WTC11 (cell line): Measurements from ENCODE around the gene ANKRD30B. TPM values are rescaled to one million over a fixed set of nuclear protein-coding genes. Genes with fewer than 3 reads are reported as not detected.
"Not testable (repeated sequence)": the region's sequence is repeated elsewhere in the genome, so short reads cannot be mapped to it uniquely, and the experiment has no call there.

Experiments used
- ATAC-seq: fragments of 200-7000 bp; cut with Tn5 transposase; 2 replicates; pipeline ENCODE4 v1.10.0; 2021; ENCODE audit warnings: mild to moderate bottlenecking, moderate library complexity
- CTCF ChIA-PET: fragments of 300-600 bp; sonication (Branson Sonifier 250); formaldehyde crosslinking; loops from one replicate; lab custom pipeline; 2021; ENCODE audit warnings: antibody characterized with exemption; lab: Charles Lee
- POLR2A ChIA-PET: fragments of 350-600 bp; sonication (Branson Sonifier 250); formaldehyde crosslinking; loops from one replicate; lab custom pipeline; 2021; ENCODE audit warnings: antibody characterized with exemption; lab: Charles Lee
- DNase-seq: peaks from one replicate; pipeline ENCODE4 v3.0.0; 2021; ENCODE audit warnings: low spot score
- H3K27ac Mint-ChIP-seq: 2 replicates; pipeline ENCODE4 v1.8.0; 2021; ENCODE audit warnings: mixed read lengths
- H3K27me3 Mint-ChIP-seq: 2 replicates; pipeline ENCODE4 v1.8.0; 2021; ENCODE audit warnings: low read depth, mild to moderate bottlenecking, moderate library complexity, mixed read lengths
- H3K36me3 Mint-ChIP-seq: 2 replicates; pipeline ENCODE4 v1.8.0; 2021; ENCODE audit warnings: mixed read lengths
- H3K4me1 Mint-ChIP-seq: 2 replicates; pipeline ENCODE4 v1.8.0; 2022; ENCODE audit warnings: mixed read lengths
- H3K4me3 Mint-ChIP-seq: 2 replicates; pipeline ENCODE4 v1.8.0; 2021; ENCODE audit warnings: mild to moderate bottlenecking, moderate library complexity, mixed read lengths
- H3K9me3 Mint-ChIP-seq: 2 replicates; pipeline ENCODE4 v1.8.0; 2021; ENCODE audit warnings: mixed read lengths
- CREM ChIP-seq: sonication (generic); formaldehyde crosslinking; IDR thresholded peaks from 2 replicates; pipeline ENCODE4 v1.8.1; 2022; ENCODE audit warnings: mild to moderate bottlenecking, missing genetic modification reagents, moderate library complexity
- EMX1 ChIP-seq: fragments of 250-450 bp; sonication (Bioruptor Pico); IDR thresholded peaks from 2 replicates; pipeline ENCODE4 v1.8.0; 2021; ENCODE audit warnings: mild to moderate bottlenecking
- GABPB1 ChIP-seq: sonication (generic); formaldehyde crosslinking; IDR thresholded peaks from 2 replicates; pipeline ENCODE4 v1.8.1; 2023; ENCODE audit warnings: mild to moderate bottlenecking, missing genetic modification reagents
- GRHL2 ChIP-seq: fragments of 250-450 bp; sonication (Bioruptor Pico); IDR thresholded peaks from 2 replicates; pipeline ENCODE4 v1.8.0; 2022; ENCODE audit warnings: mild to moderate bottlenecking, moderate library complexity; ENCODE audit not compliant: insufficient replicate concordance, severe bottlenecking
- JUN ChIP-seq: sonication (generic); formaldehyde crosslinking; IDR thresholded peaks from 2 replicates; pipeline ENCODE4 v1.8.0; 2023; ENCODE audit warnings: mild to moderate bottlenecking, missing genetic modification reagents
- MXD4 ChIP-seq: fragments of 250-450 bp; sonication (Bioruptor Pico); IDR thresholded peaks from 2 replicates; pipeline ENCODE4 v1.8.0; 2021; ENCODE audit warnings: mild to moderate bottlenecking, moderate library complexity, borderline replicate concordance
- RORB ChIP-seq: fragments of 250-450 bp; sonication (Bioruptor Pico); IDR thresholded peaks from 2 replicates; pipeline ENCODE4 v1.9.0; 2021; ENCODE audit warnings: mild to moderate bottlenecking
- TCF7 ChIP-seq: sonication (generic); formaldehyde crosslinking; IDR thresholded peaks from 2 replicates; pipeline ENCODE4 v1.8.0; 2022; ENCODE audit warnings: mild to moderate bottlenecking, low read depth, missing genetic modification reagents, moderate library complexity
- ZNF232 ChIP-seq: sonication (generic); formaldehyde crosslinking; IDR thresholded peaks from 2 replicates; pipeline ENCODE4 v1.8.0; 2022; ENCODE audit warnings: mild to moderate bottlenecking, missing genetic modification reagents
- ZNF317 ChIP-seq: sonication (generic); formaldehyde crosslinking; IDR thresholded peaks from 2 replicates; pipeline ENCODE4 v1.8.1; 2023; ENCODE audit warnings: low read depth, mild to moderate bottlenecking, moderate library complexity, missing genetic modification reagents, borderline replicate concordance
- ZNF671 ChIP-seq: fragments of 250-450 bp; sonication (Bioruptor Pico); IDR thresholded peaks from 2 replicates; pipeline ENCODE4 v1.8.0; 2021; ENCODE audit warnings: mild to moderate bottlenecking
- microRNA-seq: library from miRNA; unstranded; fragments of <30 nt; microRNA quantifications from one replicate; pipeline ENCODE4 v1.2.0, GENCODE V29; 2022; ENCODE audit warnings: borderline number of aligned reads
- total RNA-seq: library from RNA; stranded (reverse); gene quantifications from 3 replicates; pipeline ENCODE4 v1.2.3, GENCODE V29; 2021
- TF ChIP-seq, protein P1 (sequence below): sonication (generic); formaldehyde crosslinking; IDR thresholded peaks from 2 replicates; pipeline ENCODE4 v1.8.0; 2022; ENCODE audit warnings: missing genetic modification reagents
- TF ChIP-seq, protein P2 (sequence below): sonication (generic); formaldehyde crosslinking; IDR thresholded peaks from 2 replicates; pipeline ENCODE4 v1.8.1; 2023; ENCODE audit warnings: mild to moderate bottlenecking, missing genetic modification reagents, moderate library complexity
- TF ChIP-seq, protein P3 (sequence below): fragments of 250-450 bp; sonication (Bioruptor Pico); IDR thresholded peaks from 2 replicates; pipeline ENCODE4 v1.9.0; 2021; ENCODE audit warnings: moderate library complexity, mild to moderate bottlenecking, inconsistent platforms, borderline replicate concordance
- TF ChIP-seq, protein P4 (sequence below): sonication (generic); formaldehyde crosslinking; IDR thresholded peaks from 2 replicates; pipeline ENCODE4 v1.8.1; 2022; ENCODE audit warnings: missing genetic modification reagents, borderline replicate concordance
- TF ChIP-seq, protein P5 (sequence below): fragments of 250-450 bp; sonication (Bioruptor Pico); IDR thresholded peaks from 2 replicates; pipeline ENCODE4 v2.1.2; 2022; ENCODE audit warnings: mild to moderate bottlenecking, moderate library complexity

The ANKRD30B gene
- total RNA-seq, 1 experiment from 2014 or later, result not detected

DNA sequence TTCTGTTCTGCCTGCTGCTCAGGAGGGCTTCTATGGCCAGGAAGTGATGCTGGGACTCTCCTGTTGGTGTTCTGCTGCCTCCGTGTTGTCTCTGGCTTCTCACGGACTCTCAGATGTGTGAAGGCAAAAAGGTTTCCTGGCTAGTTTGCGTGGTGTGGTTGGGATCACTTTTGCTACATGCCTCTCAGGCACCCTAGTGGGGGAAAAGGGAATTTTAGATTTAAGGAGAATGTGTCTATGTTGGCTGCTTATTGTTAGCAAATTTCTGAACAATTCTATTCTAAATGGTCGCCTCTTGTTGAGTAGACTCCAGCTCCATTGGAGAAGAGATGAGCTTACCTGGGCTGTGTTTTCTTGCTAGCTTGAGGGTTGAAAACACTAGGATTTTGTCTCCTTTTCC is 120.9 kb downstream of the ANKRD30B start:
- H3K9me3 Mint-ChIP-seq, result peaks cover 31% of the 10 kb centered on the region

DNA sequence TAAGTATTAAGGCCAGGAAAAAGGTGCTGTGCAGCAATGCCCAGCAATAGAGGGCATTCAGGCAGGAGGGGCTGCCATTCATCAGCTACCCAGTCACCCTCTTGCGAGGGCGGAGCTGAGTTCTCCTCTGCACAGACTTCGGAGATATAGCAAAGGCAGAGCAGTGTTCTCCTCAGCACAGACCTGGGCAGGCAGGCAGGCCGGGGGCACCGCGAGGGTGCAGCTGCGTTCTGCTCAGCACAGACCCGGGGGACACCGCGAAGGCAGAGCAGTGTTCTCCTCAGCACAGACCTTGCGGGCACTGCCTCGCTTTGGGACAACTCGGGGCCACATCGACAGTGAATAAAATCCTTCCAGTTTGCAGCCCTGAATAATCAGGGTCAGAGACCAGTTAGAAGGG is 130.9 kb downstream of the ANKRD30B start:
- Mint-ChIP-seq H3K9me3 (peaks cover 52% of the 10 kb centered on the region), H3K36me3 (peaks cover 28% of the 10 kb centered on the region)
- H3K27me3 Mint-ChIP-seq, H3K4me1 Mint-ChIP-seq, CTCF ChIA-PET, POLR2A ChIA-PET, H3K27ac Mint-ChIP-seq, H3K4me3 Mint-ChIP-seq, ATAC-seq, DNase-seq: not testable (repeated sequence)

More for the DNA sequence above, 120.9 kb downstream of the ANKRD30B start:
- POLR2A ChIA-PET, H3K27ac Mint-ChIP-seq, H3K4me3 Mint-ChIP-seq, DNase-seq, H3K4me1 Mint-ChIP-seq, H3K27me3 Mint-ChIP-seq, CTCF ChIA-PET, ATAC-seq: not testable (repeated sequence)
- H3K36me3 Mint-ChIP-seq, result peaks cover 33% of the 10 kb centered on the region

DNA sequence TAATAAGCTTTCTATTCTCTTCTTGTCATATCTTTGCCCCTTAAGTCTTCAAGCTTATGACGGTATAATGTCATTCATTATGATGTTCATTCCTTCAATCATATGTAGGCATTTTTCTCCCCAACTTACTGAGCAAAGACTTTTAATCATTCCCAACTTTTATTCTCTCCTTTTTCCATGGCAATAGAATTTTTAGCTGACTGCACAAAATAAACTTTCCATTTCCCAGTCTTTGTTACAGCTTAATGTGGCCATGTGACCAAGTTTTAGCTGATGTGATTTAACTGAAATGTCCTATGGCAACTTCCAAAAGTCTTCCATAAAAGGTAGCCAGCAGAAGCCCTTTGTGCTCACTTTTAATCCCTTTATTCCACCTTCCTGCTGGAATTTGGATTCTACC is 152.5 kb downstream of the ANKRD30B start:
- TF ChIP-seq, protein P1, sequence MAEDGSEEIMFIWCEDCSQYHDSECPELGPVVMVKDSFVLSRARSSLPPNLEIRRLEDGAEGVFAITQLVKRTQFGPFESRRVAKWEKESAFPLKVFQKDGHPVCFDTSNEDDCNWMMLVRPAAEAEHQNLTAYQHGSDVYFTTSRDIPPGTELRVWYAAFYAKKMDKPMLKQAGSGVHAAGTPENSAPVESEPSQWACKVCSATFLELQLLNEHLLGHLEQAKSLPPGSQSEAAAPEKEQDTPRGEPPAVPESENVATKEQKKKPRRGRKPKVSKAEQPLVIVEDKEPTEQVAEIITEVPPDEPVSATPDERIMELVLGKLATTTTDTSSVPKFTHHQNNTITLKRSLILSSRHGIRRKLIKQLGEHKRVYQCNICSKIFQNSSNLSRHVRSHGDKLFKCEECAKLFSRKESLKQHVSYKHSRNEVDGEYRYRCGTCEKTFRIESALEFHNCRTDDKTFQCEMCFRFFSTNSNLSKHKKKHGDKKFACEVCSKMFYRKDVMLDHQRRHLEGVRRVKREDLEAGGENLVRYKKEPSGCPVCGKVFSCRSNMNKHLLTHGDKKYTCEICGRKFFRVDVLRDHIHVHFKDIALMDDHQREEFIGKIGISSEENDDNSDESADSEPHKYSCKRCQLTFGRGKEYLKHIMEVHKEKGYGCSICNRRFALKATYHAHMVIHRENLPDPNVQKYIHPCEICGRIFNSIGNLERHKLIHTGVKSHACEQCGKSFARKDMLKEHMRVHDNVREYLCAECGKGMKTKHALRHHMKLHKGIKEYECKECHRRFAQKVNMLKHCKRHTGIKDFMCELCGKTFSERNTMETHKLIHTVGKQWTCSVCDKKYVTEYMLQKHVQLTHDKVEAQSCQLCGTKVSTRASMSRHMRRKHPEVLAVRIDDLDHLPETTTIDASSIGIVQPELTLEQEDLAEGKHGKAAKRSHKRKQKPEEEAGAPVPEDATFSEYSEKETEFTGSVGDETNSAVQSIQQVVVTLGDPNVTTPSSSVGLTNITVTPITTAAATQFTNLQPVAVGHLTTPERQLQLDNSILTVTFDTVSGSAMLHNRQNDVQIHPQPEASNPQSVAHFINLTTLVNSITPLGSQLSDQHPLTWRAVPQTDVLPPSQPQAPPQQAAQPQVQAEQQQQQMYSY (CRISPR knock-in tag), result no peak
- TF ChIP-seq, protein P2, sequence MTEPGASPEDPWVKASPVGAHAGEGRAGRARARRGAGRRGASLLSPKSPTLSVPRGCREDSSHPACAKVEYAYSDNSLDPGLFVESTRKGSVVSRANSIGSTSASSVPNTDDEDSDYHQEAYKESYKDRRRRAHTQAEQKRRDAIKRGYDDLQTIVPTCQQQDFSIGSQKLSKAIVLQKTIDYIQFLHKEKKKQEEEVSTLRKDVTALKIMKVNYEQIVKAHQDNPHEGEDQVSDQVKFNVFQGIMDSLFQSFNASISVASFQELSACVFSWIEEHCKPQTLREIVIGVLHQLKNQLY, result no peak
- TF ChIP-seq TCF7 (CRISPR knock-in tag), result no peak
- no peak for TF ChIP-seq RORB (CRISPR knock-in tag)
- TF ChIP-seq, protein P3, sequence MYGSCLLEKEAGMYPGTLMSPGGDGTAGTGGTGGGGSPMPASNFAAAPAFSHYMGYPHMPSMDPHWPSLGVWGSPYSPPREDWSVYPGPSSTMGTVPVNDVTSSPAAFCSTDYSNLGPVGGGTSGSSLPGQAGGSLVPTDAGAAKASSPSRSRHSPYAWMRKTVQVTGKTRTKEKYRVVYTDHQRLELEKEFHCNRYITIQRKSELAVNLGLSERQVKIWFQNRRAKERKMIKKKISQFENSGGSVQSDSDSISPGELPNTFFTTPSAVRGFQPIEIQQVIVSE (CRISPR knock-in tag), result no peak
- TF ChIP-seq GRHL2, result no peak
- TF ChIP-seq, protein P4, sequence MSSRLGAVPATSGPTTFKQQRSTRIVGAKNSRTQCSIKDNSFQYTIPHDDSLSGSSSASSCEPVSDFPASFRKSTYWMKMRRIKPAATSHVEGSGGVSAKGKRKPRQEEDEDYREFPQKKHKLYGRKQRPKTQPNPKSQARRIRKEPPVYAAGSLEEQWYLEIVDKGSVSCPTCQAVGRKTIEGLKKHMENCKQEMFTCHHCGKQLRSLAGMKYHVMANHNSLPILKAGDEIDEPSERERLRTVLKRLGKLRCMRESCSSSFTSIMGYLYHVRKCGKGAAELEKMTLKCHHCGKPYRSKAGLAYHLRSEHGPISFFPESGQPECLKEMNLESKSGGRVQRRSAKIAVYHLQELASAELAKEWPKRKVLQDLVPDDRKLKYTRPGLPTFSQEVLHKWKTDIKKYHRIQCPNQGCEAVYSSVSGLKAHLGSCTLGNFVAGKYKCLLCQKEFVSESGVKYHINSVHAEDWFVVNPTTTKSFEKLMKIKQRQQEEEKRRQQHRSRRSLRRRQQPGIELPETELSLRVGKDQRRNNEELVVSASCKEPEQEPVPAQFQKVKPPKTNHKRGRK (CRISPR knock-in tag), result no peak
- no peak for TF ChIP-seq ZNF317 (CRISPR knock-in tag)
- TF ChIP-seq, protein P5, sequence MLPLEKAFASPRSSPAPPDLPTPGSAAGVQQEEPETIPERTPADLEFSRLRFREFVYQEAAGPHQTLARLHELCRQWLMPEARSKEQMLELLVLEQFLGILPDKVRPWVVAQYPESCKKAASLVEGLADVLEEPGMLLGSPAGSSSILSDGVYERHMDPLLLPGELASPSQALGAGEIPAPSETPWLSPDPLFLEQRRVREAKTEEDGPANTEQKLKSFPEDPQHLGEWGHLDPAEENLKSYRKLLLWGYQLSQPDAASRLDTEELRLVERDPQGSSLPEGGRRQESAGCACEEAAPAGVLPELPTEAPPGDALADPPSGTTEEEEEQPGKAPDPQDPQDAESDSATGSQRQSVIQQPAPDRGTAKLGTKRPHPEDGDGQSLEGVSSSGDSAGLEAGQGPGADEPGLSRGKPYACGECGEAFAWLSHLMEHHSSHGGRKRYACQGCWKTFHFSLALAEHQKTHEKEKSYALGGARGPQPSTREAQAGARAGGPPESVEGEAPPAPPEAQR (CRISPR knock-in tag), result no peak
- no peak for TF ChIP-seq JUN (CRISPR knock-in tag)
- TF ChIP-seq MXD4 (CRISPR knock-in tag), result no peak
- TF ChIP-seq ZNF671 (CRISPR knock-in tag), result no peak
- no peak for TF ChIP-seq EMX1 (CRISPR knock-in tag)
- no peak for TF ChIP-seq CREM (CRISPR knock-in tag)
- TF ChIP-seq GABPB1 (CRISPR knock-in tag), result no peak
- TF ChIP-seq ZNF232 (CRISPR knock-in tag), result no peak
- Mint-ChIP-seq H3K27me3 (peaks cover 4% of the 10 kb centered on the region; the same call in 1 of the 2 replicates), H3K9me3 (peaks cover 64% of the 10 kb centered on the region), H3K4me1 (no peaks in the 10 kb centered on the region), H3K4me3 (no peak overlapping the region), H3K36me3 (peaks cover 62% of the 10 kb centered on the region), H3K27ac (no peak overlapping the region)
- no peak for ATAC-seq
- DNase-seq, result no peak
- CTCF ChIA-PET, result no interaction called here
- POLR2A ChIA-PET, result no interaction called here

Small RNAs within 50 kb of the gene (microRNA-seq; reads per million reads assigned to microRNA genes)
- gene MIR3156-2, result not detected

Other genes starting within 250 kb of the ANKRD30B start
- gene POTEC, start 204.6 kb upstream of the ANKRD30B start, total RNA-seq, result not detected in 3 replicates